Upper lobe of left lung (tissue), 4 donors: Measurements from ENCODE around the gene PDE1C.

ENCODE experiments used
- CTCF ChIP-seq, 6 experiments: fragments of 450-650 bp in 4 of 6; fragments of 200-600 bp in 2 of 6; sonication (generic) in 2 of 6; IDR thresholded peaks; one replicate each; pipeline ENCODE4 v1.5.1; 2016 to 2019; ENCODE audit warnings: antibody characterized with exemption in 6 of 6
- EP300 ChIP-seq, 4 donors: sonication (generic); formaldehyde crosslinking; IDR thresholded peaks; one replicate each; pipeline ENCODE4 v1.5.1; 2017; ENCODE audit warnings: antibody characterized with exemption in 4 of 4, control low read depth in 2 of 4
- POLR2A ChIP-seq, 4 donors: fragments of 450-650 bp; IDR thresholded peaks; one replicate each; pipeline ENCODE4 v1.5.1; 2016 to 2017; ENCODE audit warnings: antibody characterized with exemption in 4 of 4, mild to moderate bottlenecking in 2 of 4
- POLR2AphosphoS5 ChIP-seq, 2 donors: sonication (generic); formaldehyde crosslinking; IDR thresholded peaks; one replicate each; pipeline ENCODE4 v1.5.1; 2017; ENCODE audit warnings: antibody characterized with exemption in 2 of 2

- peak in 1 of 2 donors; percentile 28 for TF ChIP-seq POLR2AphosphoS5 (IDR thresholded peaks at IDR 0.05)
- no peak for TF ChIP-seq CTCF (IDR thresholded peaks at IDR 0.05)
- TF ChIP-seq EP300 (IDR thresholded peaks at IDR 0.05): no peak
- TF ChIP-seq POLR2A (IDR thresholded peaks at IDR 0.05): no peak
These were observed 83.2 kb downstream of the PDE1C start for GRCh38 chr7:31986878-31987518.
